Mucosa of rectum (tissue), 2 donors: Measurements from ENCODE around the gene CRYBG2.
A peak's percentile ranks its signal among the peaks of the same experiment; 100 is the strongest.

Experiments
- H3K27ac ChIP-seq, 2 donors: one replicate each; pipeline ENCODE4 v1.7.0; 2013; ENCODE audit warnings: inconsistent platforms in 2 of 2, low read depth in 2 of 2, low read length in 2 of 2
- H3K27me3 ChIP-seq, 2 donors: one replicate each; pipeline ENCODE4 v1.7.0; 2013; ENCODE audit warnings: low read length in 2 of 2; ENCODE audit not compliant: control insufficient read depth in 2 of 2, insufficient read depth in 2 of 2
- H3K36me3 ChIP-seq, 2 donors: one replicate each; pipeline ENCODE4 v1.7.0; 2013; ENCODE audit warnings: low read length in 2 of 2; ENCODE audit not compliant: control insufficient read depth in 2 of 2, insufficient read depth in 2 of 2
- H3K4me1 ChIP-seq, 2 donors: one replicate each; pipeline ENCODE4 v1.7.0; 2013; ENCODE audit warnings: low read length in 2 of 2, mild to moderate bottlenecking in 1 of 2; ENCODE audit not compliant: control insufficient read depth in 2 of 2, insufficient read depth in 2 of 2
- H3K4me3 ChIP-seq, 2 donors: one replicate each; pipeline ENCODE4 v1.7.0; 2013; ENCODE audit warnings: low read length in 2 of 2
- H3K9ac ChIP-seq, 2 donors: one replicate each; pipeline ENCODE4 v1.7.0; 2013; ENCODE audit warnings: low read length in 2 of 2, low read depth in 1 of 2, mild to moderate bottlenecking in 1 of 2
- H3K9me3 ChIP-seq, 2 donors: one replicate each; pipeline ENCODE4 v1.7.0; 2013; ENCODE audit warnings: low read length in 2 of 2; ENCODE audit not compliant: control insufficient read depth in 2 of 2
- donor health status: healthy.
- donor health status: Normal muscosa, but diverticular disease.

The CRYBG2 gene

GRCh38 chr1:26359981-26360806 is 6.3 kb upstream of the CRYBG2 start:
- H3K4me1 ChIP-seq: peaks cover 38 to 50% of the 10 kb centered on the region in 2 donors
- peak overlapping the region; percentile 72 to 88 for H3K27ac ChIP-seq
- H3K36me3 ChIP-seq: no peaks in the 10 kb centered on the region
- H3K9ac ChIP-seq: peak overlapping the region in 1 of 2 donors; percentile 60
- peak overlapping the region; percentile 53 to 54 for H3K4me3 ChIP-seq
- H3K9me3 ChIP-seq: no peaks in the 10 kb centered on the region
- H3K27me3 ChIP-seq: peaks cover 15 to 21% of the 10 kb centered on the region in 2 donors

- Histone ChIP-seq H3K4me3 (peak overlapping the region; percentile 13 to 53), H3K27me3 (peaks cover 15 to 17% of the 10 kb centered on the region in 2 donors), H3K9ac (peak overlapping the region; percentile 29 to 76), H3K27ac (peak overlapping the region; percentile 72 to 88), H3K36me3 (no peaks in the 10 kb centered on the region), H3K4me1 (peaks cover 53 to 64% of the 10 kb centered on the region in 2 donors), H3K9me3 (no peaks in the 10 kb centered on the region)
Observed at GRCh38 chr1:26358411-26359384, 4.8 kb upstream of the CRYBG2 start.

DNA sequence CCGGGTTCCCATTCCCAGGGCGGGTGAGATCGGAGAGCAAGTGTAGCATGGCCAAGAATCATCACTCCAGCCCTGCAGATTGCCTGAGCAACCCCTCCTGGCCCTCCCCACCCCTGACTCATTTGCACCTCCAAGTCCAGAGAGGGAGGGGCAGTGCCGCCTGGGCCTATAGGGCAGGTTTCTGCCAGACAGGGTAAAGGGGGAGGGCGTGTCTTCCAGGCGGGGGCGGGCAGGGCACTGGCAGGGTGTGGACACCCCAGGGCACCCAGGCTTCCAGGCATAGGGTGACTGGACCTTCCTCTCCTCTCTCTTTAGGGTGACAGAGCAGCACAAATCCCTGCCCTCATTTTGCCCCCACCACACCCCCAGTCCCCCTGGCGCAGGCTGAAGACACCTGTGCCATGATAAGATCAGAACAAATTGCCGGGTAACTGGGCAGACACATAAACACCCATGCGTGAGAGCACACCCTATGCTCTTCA is 3.2 kb upstream of the CRYBG2 start:
- Histone ChIP-seq H3K27me3 (peaks cover 13% of the 10 kb centered on the region in 2 donors), H3K27ac (peak overlapping the region; percentile 72 to 88), H3K36me3 (no peaks in the 10 kb centered on the region), H3K4me3 (no peak overlapping the region), H3K9ac (peak overlapping the region; percentile 32 to 46), H3K9me3 (no peaks in the 10 kb centered on the region), H3K4me1 (peaks cover 53 to 67% of the 10 kb centered on the region in 2 donors)

DNA sequence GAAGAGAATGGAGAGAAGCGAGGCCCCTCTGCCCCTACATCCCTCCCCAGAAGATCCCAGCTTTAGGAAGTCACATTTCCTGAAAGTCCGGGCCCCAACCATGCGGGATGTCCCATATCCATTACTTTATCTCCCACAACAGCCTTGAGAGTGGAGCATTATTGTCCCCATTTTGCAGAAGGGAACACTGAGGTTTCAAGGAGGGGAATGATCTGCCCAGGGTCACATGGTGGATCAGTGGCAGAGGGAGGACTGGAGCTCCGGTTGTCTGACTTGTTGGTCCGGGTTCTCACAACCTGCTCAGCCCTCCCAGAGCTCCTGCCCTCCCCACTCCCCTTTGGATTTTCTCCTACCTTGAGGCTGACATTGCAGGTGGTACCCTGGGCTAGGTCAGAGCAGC is 2.2 kb upstream of the CRYBG2 start:
- no peaks in the 10 kb centered on the region for H3K9me3 ChIP-seq
- no peaks in the 10 kb centered on the region for H3K36me3 ChIP-seq
- peaks cover 53 to 68% of the 10 kb centered on the region in 2 donors for H3K4me1 ChIP-seq
- no peak overlapping the region for H3K4me3 ChIP-seq
- H3K9ac ChIP-seq: no peak overlapping the region
- peaks cover 7 to 8% of the 10 kb centered on the region in 2 donors for H3K27me3 ChIP-seq
- H3K27ac ChIP-seq: peak overlapping the region; percentile 56 to 65

- no peak overlapping the region for H3K4me3 ChIP-seq
- peak overlapping the region; percentile 77 to 79 for H3K27ac ChIP-seq
- no peaks in the 10 kb centered on the region for H3K9me3 ChIP-seq
- no peaks in the 10 kb centered on the region for H3K27me3 ChIP-seq
- H3K36me3 ChIP-seq: no peaks in the 10 kb centered on the region
- peaks cover 45 to 65% of the 10 kb centered on the region in 2 donors for H3K4me1 ChIP-seq
- H3K9ac ChIP-seq: peak overlapping the region; percentile 8 to 73
Observed at GRCh38 chr1:26354972-26355371, 1.0 kb upstream of the CRYBG2 start.

GRCh38 chr1:26353210-26353859 is 595 bp downstream of the CRYBG2 start:
- Histone ChIP-seq H3K9ac (peak overlapping the region in 1 of 2 donors; percentile 73), H3K27me3 (no peaks in the 10 kb centered on the region), H3K4me3 (peak overlapping the region; percentile 52 to 61), H3K27ac (peak overlapping the region; percentile 77 to 79), H3K4me1 (peaks cover 34 to 50% of the 10 kb centered on the region in 2 donors), H3K9me3 (no peaks in the 10 kb centered on the region), H3K36me3 (no peaks in the 10 kb centered on the region)

DNA sequence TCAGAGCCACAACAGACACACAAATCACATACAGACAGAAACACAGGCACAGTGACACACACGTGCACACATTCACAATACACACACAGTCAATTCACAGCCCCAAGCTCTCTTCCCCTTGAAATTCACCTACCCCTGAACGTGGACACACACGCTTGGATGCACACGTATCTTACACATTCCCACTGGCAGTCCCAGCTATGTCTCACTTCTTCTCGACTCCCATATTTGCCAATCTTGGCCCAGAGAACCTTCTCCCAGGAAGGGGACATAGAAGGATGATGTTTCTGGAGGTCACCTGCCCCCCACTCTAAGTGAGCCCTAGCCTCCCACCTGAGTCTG is 1.6 kb downstream of the CRYBG2 start:
- H3K4me3 ChIP-seq: peak overlapping the region; percentile 10 to 45
- peak overlapping the region; percentile 5 to 39 for H3K9ac ChIP-seq
- H3K9me3 ChIP-seq: no peaks in the 10 kb centered on the region
- H3K36me3 ChIP-seq: no peaks in the 10 kb centered on the region
- H3K27me3 ChIP-seq: no peaks in the 10 kb centered on the region
- H3K4me1 ChIP-seq: peaks cover 34 to 44% of the 10 kb centered on the region in 2 donors
- H3K27ac ChIP-seq: peak overlapping the region; percentile 17 to 79

- H3K27me3 ChIP-seq: no peaks in the 10 kb centered on the region
- peaks cover 31 to 41% of the 10 kb centered on the region in 2 donors for H3K4me1 ChIP-seq
- peak overlapping the region; percentile 61 to 83 for H3K27ac ChIP-seq
- no peaks in the 10 kb centered on the region for H3K36me3 ChIP-seq
- peak overlapping the region; percentile 10 to 28 for H3K4me3 ChIP-seq
- H3K9me3 ChIP-seq: no peaks in the 10 kb centered on the region
- H3K9ac ChIP-seq: peak overlapping the region; percentile 5 to 39
Observed at GRCh38 chr1:26351590-26352337, 2.2 kb downstream of the CRYBG2 start.
